Activated CD4-positive, alpha-beta T cell treated with anti-CD3 and anti-CD28 coated beads, Interleukin-10, Interleukin-2, amounts not matched to agents 100 ng/mL and 50 ng/mL, durations not matched to agents 16 hours and 8 hours (primary cell): ENCODE data around the gene IKZF1.

Experiments used
- DNase-seq: peaks from one replicate; pipeline ENCODE4 v3.0.0-alpha.2; 2020

The IKZF1 gene

GRCh38 chr7:50382455-50382854 is 77.9 kb downstream of the IKZF1 start:
- DNase-seq = no peak

DNA sequence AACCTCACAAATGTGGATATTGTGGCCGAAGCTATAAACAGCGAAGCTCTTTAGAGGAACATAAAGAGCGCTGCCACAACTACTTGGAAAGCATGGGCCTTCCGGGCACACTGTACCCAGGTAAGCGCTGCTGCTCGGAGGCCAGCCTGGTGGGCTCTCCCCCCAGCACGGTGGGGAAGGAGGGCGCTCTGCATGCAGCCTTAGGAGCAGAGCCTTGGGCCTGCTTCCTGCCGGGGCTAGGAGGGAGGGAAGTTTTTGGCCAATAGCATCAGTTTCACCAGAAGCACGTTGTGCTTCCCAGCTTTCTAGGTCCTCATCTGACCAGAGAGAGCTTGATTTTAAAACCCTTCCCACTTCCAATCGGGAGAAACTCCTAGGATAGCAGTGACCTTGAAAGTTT is 82.8 kb downstream of the IKZF1 start:
- no peak for DNase-seq

DNA sequence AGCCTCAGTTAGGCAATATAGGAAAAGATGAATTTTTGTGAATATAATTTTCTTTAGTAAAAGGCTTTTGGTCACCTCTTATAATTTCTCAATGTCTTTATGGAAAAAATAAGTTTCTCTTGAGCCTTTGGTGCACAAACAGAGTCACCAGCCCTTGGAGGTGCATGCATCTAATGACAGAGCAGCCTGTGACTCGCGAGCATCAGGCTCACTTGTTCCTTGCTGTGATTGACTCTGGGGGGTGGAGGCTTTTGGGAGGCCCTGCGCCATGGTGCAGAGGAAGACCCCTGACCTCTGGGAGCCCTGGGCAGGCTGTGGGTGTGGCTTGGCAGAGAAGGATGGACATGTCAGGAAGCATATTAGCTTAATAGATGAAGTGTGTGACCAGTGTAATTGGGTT is 85.4 kb downstream of the IKZF1 start:
- no peak for DNase-seq

DNA sequence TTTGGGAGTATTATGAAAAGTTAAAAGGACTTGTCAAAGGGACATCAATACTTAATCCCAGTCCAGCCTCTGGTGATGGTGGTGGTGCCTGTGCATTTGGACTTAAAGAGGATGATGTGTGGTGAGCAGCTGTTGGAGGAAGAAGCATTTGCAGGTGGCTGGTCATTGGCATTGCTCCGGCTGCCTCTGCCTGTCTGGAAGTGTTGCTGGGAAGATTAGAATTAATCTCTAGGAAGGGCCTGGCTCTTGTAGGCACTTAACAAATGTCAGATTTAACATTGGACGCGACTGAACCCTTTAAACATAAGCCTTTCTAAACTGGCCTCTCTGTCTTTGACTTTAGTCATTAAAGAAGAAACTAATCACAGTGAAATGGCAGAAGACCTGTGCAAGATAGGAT is 86.9 kb downstream of the IKZF1 start:
- no peak for DNase-seq

- DNase-seq = peak; percentile 84
Measured at GRCh38 chr7:50393076-50393475, 88.6 kb downstream of the IKZF1 start.

GRCh38 chr7:50393547-50394252 is 89.2 kb downstream of the IKZF1 start:
- DNase-seq = peak; percentile 77

DNA sequence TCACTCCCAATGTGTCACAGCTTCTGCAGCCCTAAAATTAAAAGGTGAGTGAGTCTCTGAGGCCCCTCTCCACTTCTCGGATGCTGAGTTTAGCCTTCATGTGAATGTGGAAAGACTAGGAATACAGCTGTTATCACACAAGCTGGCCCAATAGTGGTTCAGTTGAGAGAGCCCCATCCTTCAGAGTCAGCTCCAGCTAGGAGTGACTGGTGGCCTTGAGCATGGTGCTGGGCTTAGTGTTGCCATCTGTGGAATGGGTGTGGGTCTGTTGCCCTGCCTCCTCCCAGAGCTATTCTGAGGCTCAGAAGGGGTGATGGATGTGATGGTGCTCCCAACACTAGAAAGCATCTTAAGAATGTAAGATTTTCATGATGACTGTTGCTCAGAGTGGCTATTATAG is 89.8 kb downstream of the IKZF1 start:
- DNase-seq = no peak

- DNase-seq = peak; percentile 77
Measured at GRCh38 chr7:50396856-50397255, 92.3 kb downstream of the IKZF1 start.

DNA sequence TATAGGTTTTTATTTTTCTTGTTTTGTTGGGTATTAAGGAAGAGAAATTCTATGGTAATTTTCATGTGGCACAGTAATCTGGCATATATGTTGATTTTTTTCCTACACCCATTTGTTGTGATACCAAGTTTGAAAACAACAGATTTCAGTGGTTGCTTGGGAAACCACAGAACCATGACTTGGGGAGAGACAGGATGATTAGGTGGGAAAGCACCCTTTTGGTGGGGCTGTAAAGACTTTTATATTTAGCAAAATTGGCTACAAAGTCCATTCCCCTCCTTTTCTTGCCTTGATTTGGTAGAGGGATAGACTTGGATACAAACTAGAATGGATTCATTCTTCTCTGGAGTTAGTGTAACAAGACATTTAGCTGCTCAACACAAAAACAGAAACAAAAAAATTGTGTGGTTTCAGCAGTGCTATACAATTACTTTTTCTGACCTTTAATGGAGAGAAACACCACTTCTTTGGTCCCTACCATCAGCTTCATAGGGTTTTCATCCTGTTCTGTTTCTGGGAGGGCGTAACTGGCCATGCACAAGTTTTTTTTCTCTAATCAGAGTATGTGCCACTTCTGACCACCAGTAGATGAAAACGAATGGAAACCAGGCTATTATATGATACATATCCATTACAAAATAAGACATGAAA is 92.9 kb downstream of the IKZF1 start:
- DNase-seq = peak; percentile 78

DNA sequence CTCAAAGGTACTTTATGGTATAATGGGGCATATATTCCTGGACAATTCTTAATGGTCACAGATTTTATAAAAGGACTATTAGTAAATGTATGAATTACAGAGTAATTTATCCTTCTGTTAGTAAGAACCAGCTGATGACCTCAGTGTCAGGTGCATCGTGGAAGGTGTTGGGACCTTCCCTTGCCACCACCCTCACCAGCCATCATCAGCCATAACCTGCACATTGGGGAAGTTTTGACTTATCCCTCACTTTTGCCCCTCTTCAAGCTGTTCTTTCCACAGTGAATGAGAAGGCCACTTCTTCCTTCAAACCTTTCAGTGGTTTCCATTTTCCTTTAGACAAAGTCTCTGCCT is 93.4 kb downstream of the IKZF1 start:
- DNase-seq = no peak

DNA sequence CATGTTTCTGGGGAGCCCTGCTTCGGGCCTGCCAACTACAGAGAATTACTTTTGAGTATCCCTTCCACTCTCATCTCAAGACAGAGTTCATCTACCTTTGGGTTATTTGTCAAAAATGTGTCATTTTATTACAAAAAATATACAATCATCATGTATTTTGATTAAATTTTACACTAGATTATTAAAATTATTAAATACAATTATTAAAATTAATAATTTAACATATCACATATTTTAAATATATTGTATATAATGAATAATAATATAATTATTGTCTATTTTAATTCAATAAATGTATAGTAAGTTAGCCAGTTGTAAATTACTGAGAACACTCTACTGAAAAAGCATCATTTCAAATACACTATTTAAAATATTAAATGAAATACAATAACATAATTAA is 94.7 kb downstream of the IKZF1 start:
- no peak for DNase-seq

- DNase-seq = no peak
Measured at GRCh38 chr7:50399635-50400034, 95.1 kb downstream of the IKZF1 start.

DNA sequence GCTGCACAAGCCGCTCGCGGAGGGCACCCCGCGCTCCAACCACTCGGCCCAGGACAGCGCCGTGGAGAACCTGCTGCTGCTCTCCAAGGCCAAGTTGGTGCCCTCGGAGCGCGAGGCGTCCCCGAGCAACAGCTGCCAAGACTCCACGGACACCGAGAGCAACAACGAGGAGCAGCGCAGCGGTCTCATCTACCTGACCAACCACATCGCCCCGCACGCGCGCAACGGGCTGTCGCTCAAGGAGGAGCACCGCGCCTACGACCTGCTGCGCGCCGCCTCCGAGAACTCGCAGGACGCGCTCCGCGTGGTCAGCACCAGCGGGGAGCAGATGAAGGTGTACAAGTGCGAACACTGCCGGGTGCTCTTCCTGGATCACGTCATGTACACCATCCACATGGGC is 95.6 kb downstream of the IKZF1 start:
- DNase-seq = no peak

DNA sequence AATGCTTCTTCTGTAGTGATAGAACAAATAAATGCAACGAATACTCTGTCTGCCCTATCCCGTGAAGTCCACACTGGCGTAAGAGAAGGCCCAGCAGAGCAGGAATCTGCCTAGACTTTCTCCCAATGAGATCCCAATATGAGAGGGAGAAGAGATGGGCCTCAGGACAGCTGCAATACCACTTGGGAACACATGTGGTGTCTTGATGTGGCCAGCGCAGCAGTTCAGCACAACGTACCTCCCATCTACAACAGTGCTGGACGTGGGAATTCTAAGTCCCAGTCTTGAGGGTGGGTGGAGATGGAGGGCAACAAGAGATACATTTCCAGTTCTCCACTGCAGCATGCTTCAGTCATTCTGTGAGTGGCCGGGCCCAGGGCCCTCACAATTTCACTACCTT is 99.9 kb downstream of the IKZF1 start:
- DNase-seq = no peak

- DNase-seq = no peak
Measured at GRCh38 chr7:50405221-50405620, 100.7 kb downstream of the IKZF1 start.

DNA sequence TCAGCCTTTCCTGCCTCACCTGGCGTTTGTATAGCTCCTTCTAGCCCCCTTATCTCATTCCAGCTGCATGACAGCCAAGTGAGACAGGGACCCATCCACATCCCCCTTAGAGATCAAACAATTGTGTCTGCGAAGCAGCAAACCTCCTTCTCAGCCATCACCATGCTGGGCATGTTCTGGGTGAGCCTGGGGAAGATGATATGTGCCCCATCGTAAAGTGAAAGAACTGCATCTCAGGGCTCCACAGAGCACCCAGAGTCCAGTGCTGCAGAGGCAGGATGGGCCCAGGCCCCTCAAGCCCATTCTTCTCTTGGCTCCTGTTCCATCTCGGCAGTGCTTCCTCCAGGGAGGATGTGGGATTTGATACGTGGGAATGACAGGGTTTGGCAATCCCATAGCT is 102.4 kb downstream of the IKZF1 start:
- DNase-seq = no peak

GRCh38 chr7:50409856-50410745 is 105.6 kb downstream of the IKZF1 start:
- no peak for DNase-seq

GRCh38 chr7:50411332-50411731 is 106.8 kb downstream of the IKZF1 start:
- DNase-seq = no peak

DNA sequence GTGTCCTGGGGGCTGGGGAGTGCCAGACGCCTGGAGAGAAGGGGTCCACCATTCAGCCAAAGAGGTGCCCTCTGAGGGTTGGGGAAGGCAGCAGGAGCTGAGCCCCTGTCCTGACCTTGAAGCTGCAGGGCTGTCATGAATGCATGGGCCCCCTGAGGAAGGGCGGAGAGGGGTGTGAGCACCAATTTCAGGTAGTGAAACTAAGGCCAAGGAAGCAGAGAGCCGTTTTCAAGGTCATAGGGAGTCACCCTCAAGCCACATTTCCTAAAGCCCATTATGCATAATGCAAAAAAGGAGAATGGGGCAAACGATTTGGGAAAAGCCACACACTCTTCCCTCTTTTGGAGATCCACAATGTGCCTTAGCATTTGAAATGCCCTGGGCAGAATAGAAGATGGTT is 108.5 kb downstream of the IKZF1 start:
- no peak for DNase-seq

- DNase-seq = no peak
Measured at GRCh38 chr7:50413561-50413960, 109.0 kb downstream of the IKZF1 start.

- no peak for DNase-seq
Measured at GRCh38 chr7:50415844-50416364, 111.4 kb downstream of the IKZF1 start.

DNA sequence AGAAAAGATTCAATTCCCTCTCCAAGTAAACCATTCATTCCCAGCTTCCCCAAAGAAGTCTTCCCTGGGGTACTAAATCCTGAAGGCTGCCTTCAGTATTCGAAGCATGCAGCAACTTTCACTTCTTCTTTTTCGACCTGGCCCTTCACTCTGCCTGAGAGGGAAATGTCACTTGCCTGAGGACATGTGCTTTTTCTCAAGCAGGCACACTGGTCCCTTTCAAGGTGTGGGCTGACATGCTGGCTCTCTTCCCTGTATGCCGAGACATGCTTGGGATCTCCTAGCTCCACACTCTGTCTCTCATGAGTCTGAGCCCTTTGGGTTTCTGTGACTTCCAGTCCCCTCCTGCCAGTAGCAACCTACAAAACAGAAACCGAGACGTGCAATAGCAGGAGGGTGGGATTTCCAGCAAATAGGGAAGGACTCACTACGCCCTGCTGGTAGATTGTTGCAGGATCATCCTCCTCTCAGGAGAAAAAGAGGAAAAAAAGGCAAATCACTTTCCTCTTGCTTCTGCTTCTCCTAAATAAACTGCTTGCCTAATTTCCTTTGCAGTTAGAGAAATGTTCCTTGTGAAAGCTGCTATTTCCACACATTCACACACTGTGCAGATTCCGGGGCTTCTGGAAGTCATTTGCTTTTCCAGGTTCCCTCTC is 112.1 kb downstream of the IKZF1 start:
- DNase-seq = no peak

DNA sequence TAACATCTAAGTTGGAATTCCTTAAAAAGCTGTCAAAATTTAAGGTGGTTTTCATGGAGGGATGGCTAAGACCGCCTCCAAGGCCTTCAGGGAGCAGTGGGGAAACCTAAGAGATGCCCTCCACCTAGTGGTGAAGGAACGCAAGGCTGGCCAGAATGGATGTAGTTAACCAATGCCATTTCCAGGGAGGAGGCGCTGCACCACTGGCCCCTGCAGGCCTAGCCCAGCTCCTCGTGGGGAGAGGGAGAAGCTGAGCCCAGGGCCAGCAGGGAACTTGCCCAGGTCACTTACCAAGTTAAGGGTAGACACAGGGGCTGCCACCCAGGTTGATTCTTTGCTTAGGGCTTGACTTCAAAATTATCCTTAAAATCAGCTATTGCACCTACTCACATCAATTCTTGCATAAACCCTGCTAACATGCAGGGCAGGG is 113.6 kb downstream of the IKZF1 start:
- DNase-seq = peak; percentile 88
